Activated T-helper 17 cell treated with anti-CD3 and anti-CD28 coated beads, Interleukin-2, amount 50 U/mL, for 72 hours (primary cell): Measurements from ENCODE around the gene CLPX. TPM values are rescaled to one million over a fixed set of nuclear protein-coding genes. Genes with fewer than 3 reads are reported as not detected.

Experiments used
- ATAC-seq: fragments of 150-1000 bp; cut with Tn5 transposase; replicated peaks from 2 replicates; pipeline ENCODE4 v1.10.0; 2021; ENCODE audit warnings: mild to moderate bottlenecking, moderate library complexity
- H3K27ac Mint-ChIP-seq: one replicate; pipeline ENCODE4 v1.8.0; 2022; ENCODE audit warnings: mixed read lengths
- H3K27me3 Mint-ChIP-seq: one replicate; pipeline ENCODE4 v1.8.0; 2022; ENCODE audit warnings: mixed read lengths
- H3K36me3 Mint-ChIP-seq: one replicate; pipeline ENCODE4 v1.8.0; 2022; ENCODE audit warnings: low read depth, mild to moderate bottlenecking, mixed read lengths
- H3K4me1 Mint-ChIP-seq: one replicate; pipeline ENCODE4 v1.8.0; 2022; ENCODE audit warnings: mixed read lengths
- H3K4me3 Mint-ChIP-seq: one replicate; pipeline ENCODE4 v1.8.0; 2022; ENCODE audit warnings: mild to moderate bottlenecking, mixed read lengths
- H3K9me3 Mint-ChIP-seq: one replicate; pipeline ENCODE4 v1.8.0; 2022; ENCODE audit warnings: mixed read lengths
- total RNA-seq, 2 donors: library from RNA; stranded (reverse); gene quantifications; one replicate each; pipeline ENCODE4 v1.2.3, GENCODE V29; 2022

Gene CLPX
- total RNA-seq, 2 donors from 2014 or later: 61.1 to 74.2 TPM

DNA sequence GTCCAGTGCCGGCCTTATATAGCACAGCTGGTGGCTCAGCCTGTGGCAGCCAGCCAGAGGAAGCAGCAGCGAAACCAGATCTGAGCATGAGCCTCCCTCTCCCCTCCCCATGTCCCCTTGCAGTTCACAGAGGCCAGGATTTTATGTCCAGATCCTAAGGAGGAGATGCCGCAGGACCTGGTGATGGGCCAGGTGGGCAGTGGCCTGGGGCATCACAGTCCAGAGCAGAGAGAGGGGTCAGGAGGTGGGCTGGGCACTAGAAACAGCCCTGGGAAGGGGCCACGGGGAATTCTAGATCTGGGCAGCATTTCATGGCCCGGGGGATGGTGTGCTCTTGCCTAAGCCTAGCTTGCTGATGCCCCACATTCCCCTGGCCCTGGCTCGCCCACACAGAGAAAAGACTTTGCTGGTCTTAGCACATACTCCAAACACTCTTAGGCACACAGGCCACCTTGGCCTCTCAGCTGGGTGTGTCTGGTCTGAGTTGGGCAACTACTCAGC, 26.4 kb upstream of the CLPX start:
- no peak for ATAC-seq
- no peaks in the 10 kb centered on the region for H3K9me3 Mint-ChIP-seq
- no peaks in the 10 kb centered on the region for H3K4me1 Mint-ChIP-seq
- H3K27ac Mint-ChIP-seq: no peak overlapping the region
- no peaks in the 10 kb centered on the region for H3K27me3 Mint-ChIP-seq
- no peaks in the 10 kb centered on the region for H3K36me3 Mint-ChIP-seq
- no peak overlapping the region for H3K4me3 Mint-ChIP-seq

DNA sequence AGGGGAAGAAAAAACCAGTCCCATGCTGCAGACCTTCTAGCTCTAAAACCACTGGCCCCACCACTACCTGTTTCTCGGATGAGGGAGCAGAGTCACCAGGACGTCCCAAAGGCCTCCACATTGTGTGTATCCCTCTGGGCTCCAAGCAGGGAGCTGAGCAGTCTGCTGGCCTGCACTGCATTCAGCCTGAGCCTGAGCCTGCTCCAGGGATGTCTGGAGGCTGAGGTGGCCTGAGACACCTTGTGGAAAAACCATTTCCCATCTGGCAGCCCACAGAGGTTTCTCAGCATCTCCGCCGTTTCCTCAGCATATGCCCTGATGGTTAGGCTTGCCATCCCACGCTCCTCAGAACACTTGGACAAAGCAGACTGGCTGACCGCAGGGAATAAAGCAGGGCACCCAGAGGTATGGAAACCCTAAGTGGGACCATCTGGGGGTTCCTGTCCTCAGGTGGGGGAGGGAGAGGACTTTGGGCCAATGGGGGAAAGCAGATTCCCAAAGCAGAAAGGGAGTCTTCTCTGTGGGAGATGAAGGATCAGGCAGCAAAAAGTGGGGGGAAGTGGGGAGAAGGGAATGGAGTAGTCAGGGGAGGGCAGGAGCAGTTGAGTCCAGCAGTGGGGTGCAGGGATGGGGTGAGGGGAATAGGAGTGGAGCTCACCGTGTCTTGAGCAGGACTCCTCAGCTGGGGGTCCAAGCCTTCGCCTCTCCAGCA, 25.8 kb upstream of the CLPX start, which contains the start of gene CILP:
CILP (minus strand) TSS at position 704 of the 712 bp plus-strand sequence. CDS start 1,718 bp downstream, outside the sequence.
- Mint-ChIP-seq H3K4me3 (no peak within 1 kb of the TSS), H3K36me3 (no peaks in the 10 kb centered on the region), H3K4me1 (no peaks in the 10 kb centered on the region), H3K27ac (no peak within 1 kb of the TSS), H3K9me3 (no peaks in the 10 kb centered on the region), H3K27me3 (no peaks in the 10 kb centered on the region)
- ATAC-seq: no peak

DNA sequence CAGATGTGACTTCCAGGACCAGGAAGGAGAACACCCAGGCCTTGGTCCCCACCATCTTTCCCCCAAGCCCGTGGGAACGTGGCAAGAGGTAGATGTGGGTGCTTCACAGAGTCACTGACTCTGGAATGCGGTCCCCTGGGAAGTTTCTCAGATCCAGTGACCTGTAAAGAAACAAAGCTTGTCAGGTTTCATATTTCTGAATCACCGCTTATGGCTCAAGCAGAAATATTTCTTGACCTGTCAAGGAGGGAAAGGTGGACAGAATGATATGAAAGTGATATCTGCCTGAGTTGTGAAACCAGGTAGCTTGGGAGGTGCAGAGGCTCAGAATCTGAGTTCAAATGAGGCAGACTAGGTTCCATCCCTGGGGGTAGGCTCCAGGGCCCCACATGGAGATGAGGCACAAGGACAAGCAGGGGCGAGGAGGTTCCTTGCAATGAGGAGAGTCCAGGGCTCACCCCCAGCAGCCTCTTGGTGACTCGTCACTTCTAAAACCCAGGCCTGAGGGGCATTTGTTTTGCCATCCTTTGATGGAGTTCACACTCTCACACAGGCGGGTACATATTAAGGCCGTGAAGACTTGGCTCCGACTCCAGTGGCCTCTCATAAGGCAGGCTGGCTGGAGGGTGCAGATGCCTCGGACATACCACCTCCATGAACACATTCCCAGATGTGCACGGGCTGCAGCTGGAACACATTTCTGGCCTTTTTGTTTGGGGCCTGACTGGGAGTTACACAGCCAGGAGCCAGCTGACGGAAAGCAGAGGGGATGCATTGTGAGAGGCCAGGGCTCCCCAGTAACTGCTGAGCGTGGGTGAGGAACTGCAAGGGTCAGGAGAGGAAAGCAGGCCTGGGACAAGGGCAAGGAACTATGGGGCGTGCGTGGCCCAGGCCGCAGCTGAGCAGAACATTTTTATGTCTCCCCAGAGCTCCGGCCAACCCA, 24.8 kb upstream of the CLPX start:
- no peaks in the 10 kb centered on the region for H3K27me3 Mint-ChIP-seq
- no peaks in the 10 kb centered on the region for H3K36me3 Mint-ChIP-seq
- ATAC-seq: no peak
- no peak overlapping the region for H3K27ac Mint-ChIP-seq
- no peaks in the 10 kb centered on the region for H3K4me1 Mint-ChIP-seq
- no peaks in the 10 kb centered on the region for H3K9me3 Mint-ChIP-seq
- H3K4me3 Mint-ChIP-seq: no peak overlapping the region

DNA sequence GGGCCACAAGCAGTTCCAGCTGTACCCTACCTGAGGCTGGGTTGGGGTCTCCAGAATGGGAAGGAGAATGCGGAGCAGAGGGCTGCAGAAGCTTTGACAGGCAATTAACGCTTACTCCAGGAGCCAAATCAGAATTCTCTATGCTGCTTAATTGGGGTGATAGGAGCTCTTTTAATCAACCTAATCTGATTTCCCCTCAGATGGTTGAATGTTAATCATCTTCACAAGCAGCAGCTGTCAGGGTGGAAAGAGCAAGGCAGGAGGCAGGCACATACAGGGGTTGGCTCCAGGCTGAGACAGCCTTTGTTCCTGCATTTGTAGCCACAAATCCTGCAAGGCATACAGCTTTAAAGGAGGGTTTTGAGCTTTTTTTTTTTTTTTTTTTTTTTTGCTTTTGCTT, 23.5 kb upstream of the CLPX start:
- H3K27me3 Mint-ChIP-seq: no peaks in the 10 kb centered on the region
- no peak overlapping the region for H3K27ac Mint-ChIP-seq

DNA sequence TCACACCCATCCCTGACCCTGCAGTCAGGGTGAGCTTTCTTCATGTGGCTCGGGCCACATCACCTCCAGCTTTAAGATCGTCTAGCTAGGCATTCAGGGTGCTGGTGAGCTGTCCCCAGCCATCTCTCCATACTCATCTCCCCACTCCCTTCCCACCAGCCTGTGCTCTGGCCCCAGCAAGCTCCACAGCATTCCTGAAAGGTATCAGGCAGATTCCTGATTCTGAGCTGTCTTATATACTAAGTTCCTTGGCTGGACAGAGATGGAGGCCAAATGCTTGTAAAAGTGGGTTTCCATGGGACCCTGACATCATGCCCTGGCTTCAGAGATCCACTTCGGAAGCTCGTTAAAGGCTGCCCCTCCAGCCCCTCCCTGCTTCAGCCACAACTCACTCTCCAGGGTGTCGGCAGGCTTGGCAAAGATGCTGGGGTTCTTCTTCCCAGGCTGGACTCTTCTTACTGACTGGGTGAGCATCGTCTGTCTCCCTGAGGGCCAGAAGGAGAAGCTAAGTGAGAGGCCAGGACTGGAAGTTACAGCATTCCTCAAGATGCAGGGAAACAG, 22.2 kb upstream of the CLPX start:
- no peak overlapping the region for H3K27ac Mint-ChIP-seq
- no peaks in the 10 kb centered on the region for H3K36me3 Mint-ChIP-seq
- no peak overlapping the region for H3K4me3 Mint-ChIP-seq

More for the DNA sequence above, 23.5 kb upstream of the CLPX start:
- no peaks in the 10 kb centered on the region for H3K36me3 Mint-ChIP-seq
- no peak for ATAC-seq
- no peak overlapping the region for H3K4me3 Mint-ChIP-seq
- no peaks in the 10 kb centered on the region for H3K4me1 Mint-ChIP-seq
- no peaks in the 10 kb centered on the region for H3K9me3 Mint-ChIP-seq

DNA sequence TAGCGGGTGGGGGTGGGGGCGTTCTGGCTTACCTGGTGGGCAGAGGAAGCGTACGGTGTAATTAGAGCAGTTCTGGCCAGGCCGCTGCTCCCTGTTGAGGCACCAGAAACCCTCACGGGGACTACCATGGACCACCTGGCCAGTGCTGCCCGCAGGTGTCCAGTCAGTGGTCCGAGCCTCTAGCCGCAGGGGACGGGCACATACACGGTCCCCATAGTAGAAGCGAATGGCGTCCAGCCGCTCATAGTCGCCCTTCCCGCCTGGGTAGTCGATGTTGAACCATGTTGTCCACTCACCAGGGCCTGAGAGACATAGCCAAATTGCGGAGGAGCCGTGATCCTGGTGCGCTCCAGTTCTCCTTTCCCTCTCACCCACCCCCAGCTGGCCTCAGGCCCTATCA, 21.6 kb upstream of the CLPX start:
- ATAC-seq: no peak
- H3K36me3 Mint-ChIP-seq: no peaks in the 10 kb centered on the region
- H3K27me3 Mint-ChIP-seq: no peaks in the 10 kb centered on the region
- H3K27ac Mint-ChIP-seq: no peak overlapping the region
- H3K9me3 Mint-ChIP-seq: no peaks in the 10 kb centered on the region
- H3K4me3 Mint-ChIP-seq: no peak overlapping the region
- no peaks in the 10 kb centered on the region for H3K4me1 Mint-ChIP-seq

More for the DNA sequence above, 22.2 kb upstream of the CLPX start:
- Mint-ChIP-seq H3K9me3 (no peaks in the 10 kb centered on the region), H3K4me1 (no peaks in the 10 kb centered on the region), H3K27me3 (no peaks in the 10 kb centered on the region)
- no peak for ATAC-seq

DNA sequence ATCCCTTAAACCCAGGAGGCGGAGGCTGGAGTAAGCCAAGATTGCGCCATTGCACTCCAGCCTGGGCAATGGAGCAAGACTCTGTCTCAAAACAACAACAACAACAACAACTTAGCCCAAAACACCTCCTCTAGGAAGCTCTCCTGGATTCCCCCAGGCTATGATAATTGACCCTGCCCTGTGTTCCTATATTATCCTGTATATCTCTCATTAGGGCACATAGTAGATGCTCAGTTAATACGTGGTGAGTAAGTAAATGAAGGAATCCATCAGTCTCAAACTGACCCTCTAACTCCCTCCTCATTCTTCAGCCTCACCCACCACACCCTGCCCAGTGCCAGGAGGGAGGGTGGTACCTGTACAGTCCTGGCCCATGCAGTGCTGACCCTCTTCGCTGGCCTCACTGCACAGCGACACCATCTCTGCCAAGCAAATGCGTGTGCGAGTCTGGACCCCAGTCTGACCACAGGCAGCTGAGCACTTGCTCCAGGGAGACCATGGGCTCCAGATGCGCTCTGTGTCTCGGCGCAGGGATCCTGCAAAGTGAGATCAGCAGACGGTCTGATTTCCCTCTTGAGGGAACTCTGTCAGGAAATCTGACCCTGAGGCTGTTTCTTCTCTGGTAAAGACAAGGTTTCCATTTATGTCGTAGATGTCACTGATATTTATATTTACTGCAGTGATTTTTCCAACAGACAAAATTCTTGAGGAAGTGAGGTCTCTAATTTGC, 20.0 kb upstream of the CLPX start:
- Mint-ChIP-seq H3K27ac (no peak overlapping the region), H3K27me3 (no peaks in the 10 kb centered on the region), H3K36me3 (no peaks in the 10 kb centered on the region), H3K4me1 (no peaks in the 10 kb centered on the region), H3K4me3 (no peak overlapping the region), H3K9me3 (no peaks in the 10 kb centered on the region)
- ATAC-seq: no peak

DNA sequence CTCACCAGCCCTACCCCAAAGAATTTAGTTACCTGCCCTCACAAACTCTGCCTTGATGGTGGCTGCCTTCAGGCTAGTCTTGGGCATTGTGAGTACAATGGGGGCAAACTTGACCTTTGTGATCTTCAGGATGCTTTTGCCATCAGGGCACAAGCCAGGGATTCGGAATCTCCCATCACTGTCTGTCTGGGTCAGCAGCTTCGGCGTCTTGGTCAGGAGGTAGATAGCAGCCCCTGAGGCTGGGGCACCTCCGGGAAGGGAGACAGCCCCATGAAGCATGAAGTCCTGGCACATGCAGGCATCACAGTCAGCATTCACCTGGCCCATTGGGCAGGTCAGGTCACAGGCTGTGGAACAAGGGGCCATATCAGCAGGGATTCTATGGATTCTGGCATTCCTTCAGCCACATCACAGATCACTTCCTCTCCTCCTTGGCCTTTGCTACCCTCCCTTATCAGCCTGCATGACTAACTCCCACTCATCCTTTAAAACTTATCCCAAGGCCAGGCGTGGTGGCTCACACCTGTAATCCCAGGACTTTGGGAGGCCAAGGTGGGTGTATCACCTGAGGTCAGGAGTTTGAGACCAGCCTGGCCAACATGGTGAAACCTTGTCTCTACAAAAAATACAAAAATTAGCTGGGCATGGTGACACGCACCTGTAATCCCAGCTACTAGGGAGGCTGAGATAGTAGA, 19.2 kb upstream of the CLPX start:
- Mint-ChIP-seq H3K27ac (no peak overlapping the region), H3K36me3 (no peaks in the 10 kb centered on the region), H3K4me3 (no peak overlapping the region), H3K9me3 (no peaks in the 10 kb centered on the region), H3K27me3 (no peaks in the 10 kb centered on the region), H3K4me1 (no peaks in the 10 kb centered on the region)
- ATAC-seq: no peak

DNA sequence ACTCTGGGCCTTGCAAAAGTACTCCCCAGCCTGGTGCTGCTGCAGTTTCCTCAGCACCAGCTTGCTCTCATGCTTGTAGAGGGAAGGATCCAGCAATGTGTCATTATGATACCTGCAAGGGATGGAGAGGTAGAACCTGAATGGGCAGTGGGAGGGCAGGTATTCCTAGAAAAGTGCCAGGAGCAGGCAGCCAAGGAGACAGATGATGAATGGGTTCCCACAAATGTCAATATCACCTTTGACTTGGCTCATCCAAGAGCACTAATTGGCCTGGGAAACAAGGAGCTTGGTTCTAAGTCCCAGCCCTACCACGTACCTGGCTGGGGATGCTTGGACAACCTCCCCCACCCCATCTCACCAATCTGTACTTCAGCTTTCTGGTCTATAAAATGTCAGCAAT, 16.8 kb upstream of the CLPX start:
- H3K9me3 Mint-ChIP-seq: no peaks in the 10 kb centered on the region
- no peaks in the 10 kb centered on the region for H3K4me1 Mint-ChIP-seq
- no peaks in the 10 kb centered on the region for H3K36me3 Mint-ChIP-seq
- no peaks in the 10 kb centered on the region for H3K27me3 Mint-ChIP-seq
- no peak overlapping the region for H3K27ac Mint-ChIP-seq
- H3K4me3 Mint-ChIP-seq: no peak overlapping the region
- no peak for ATAC-seq

DNA sequence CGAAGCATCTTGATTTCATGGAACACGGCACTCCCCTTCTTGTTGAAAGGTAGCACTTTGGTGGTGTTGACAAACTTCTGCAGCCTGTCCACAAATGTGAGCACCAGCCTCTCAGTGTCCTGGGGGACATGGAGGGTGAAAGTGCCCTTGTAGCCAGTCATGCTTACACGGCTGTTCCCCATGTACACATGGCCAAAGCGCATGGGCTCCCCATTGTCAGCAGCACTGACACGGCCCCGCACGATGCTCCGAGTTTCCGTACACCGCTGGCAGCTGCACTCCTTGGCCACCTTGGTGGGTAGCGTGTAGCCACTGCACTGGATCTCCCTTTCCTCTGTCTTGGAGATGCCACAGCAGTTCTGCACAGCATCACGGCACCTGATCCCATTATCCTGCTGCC, 13.4 kb upstream of the CLPX start:
- Mint-ChIP-seq H3K4me3 (no peak overlapping the region), H3K27ac (no peak overlapping the region), H3K9me3 (no peaks in the 10 kb centered on the region), H3K36me3 (no peaks in the 10 kb centered on the region), H3K27me3 (no peaks in the 10 kb centered on the region), H3K4me1 (no peaks in the 10 kb centered on the region)
- ATAC-seq: no peak

DNA sequence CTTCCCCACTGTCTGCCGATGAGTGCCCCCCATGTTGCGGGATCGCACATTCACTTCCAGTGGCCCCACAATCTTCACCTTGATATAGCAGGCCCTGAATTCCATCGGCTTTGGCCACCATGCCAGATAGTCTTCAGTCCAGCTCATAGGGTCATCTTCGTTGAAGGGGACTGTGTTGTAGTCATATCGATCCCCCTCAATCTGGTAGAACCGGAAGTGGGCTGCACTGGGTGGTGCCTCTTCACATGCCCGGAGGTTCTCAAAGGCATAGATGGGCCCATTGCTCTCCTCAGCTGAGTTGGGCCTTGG, 12.1 kb upstream of the CLPX start:
- no peak for ATAC-seq
- Mint-ChIP-seq H3K27me3 (no peaks in the 10 kb centered on the region), H3K27ac (no peak overlapping the region), H3K4me1 (no peaks in the 10 kb centered on the region), H3K9me3 (no peaks in the 10 kb centered on the region), H3K4me3 (no peak overlapping the region), H3K36me3 (no peaks in the 10 kb centered on the region)

DNA sequence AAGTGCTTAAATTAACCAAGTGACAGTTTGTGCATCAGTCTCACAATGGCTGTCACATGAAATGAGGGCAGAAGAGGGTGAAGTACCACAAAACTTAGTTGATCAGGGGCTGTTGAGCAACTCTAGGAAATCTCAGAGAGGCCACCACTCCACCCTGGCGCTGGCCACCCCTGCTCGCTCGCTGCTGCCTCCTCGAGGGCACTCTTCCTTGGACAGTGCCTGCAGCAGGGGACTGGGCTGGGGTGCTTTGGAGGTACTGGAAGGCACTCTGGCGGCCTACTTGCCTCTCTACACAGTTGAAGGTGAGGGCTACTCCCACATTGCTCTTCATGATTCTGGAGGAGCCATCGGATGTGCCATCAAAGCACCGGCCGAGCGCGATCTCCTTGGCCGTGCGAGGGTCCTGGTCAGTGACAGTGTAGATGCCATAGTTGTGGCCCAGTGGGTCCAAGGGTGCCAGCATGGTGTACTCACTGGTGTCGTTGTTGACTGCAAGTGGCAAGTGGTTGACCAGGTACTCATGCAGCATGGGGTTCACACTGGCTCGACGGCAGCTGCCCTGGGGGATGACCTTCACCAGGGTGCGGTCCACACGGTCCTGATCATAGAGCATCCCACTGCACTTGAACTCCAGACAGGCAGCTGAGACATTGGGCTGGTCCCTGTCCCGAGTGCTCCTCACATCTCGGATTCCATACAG, 11.6 kb upstream of the CLPX start:
- H3K9me3 Mint-ChIP-seq: no peaks in the 10 kb centered on the region
- ATAC-seq: no peak
- H3K4me3 Mint-ChIP-seq: no peak overlapping the region
- H3K36me3 Mint-ChIP-seq: no peaks in the 10 kb centered on the region
- H3K27ac Mint-ChIP-seq: no peak overlapping the region
- no peaks in the 10 kb centered on the region for H3K27me3 Mint-ChIP-seq
- no peaks in the 10 kb centered on the region for H3K4me1 Mint-ChIP-seq

DNA sequence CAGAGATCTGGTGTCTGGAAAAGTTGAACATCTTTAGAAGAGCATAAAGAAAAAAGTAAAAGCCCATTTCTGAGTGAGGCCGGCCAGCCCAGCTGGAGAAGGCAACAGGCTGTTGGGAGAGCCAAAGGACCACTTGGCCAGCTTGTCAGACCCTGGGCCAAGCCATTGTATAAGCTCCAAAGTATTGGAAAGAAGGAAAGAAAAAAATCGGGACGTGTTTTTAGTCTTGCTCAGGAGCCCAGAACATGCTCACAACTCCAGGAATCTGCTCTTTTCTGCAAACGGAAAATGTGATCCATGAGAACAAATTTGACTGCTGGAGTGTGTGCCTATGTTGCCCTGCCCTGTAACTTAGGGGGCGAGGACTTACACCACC, 10.4 kb upstream of the CLPX start:
- H3K36me3 Mint-ChIP-seq: no peaks in the 10 kb centered on the region
- no peak for ATAC-seq
- no peak overlapping the region for H3K4me3 Mint-ChIP-seq
- no peaks in the 10 kb centered on the region for H3K27me3 Mint-ChIP-seq
- H3K27ac Mint-ChIP-seq: no peak overlapping the region
- H3K4me1 Mint-ChIP-seq: no peaks in the 10 kb centered on the region
- no peaks in the 10 kb centered on the region for H3K9me3 Mint-ChIP-seq
